Amygdala (tissue), 56 donors: ENCODE results near the gene CEP76.
A peak's percentile ranks its signal among the peaks of the same experiment; 100 is the strongest.

Experiments
- DNase-seq, 56 donors: peaks; one replicate each; lab custom pipeline; 2025; lab: John Stamatoyannopoulos, UW

The CEP76 gene

GRCh38 chr18:12721495-12722275 lies 19.2 kb upstream of the CEP76 start:
- no peak for DNase-seq

GRCh38 chr18:12711446-12711845 lies 8.9 kb upstream of the CEP76 start:
- no peak for DNase-seq

- DNase-seq = no peak
These were observed 1.1 kb upstream of the CEP76 start for GRCh38 chr18:12703664-12704063.

GRCh38 chr18:12703096-12703567 lies 609 bp upstream of the CEP76 start:
- no peak for DNase-seq

- DNase-seq = no peak
These were observed 1.4 kb downstream of the CEP76 start for GRCh38 chr18:12701161-12701560.

- DNase-seq = no peak
These were observed 2.8 kb downstream of the CEP76 start for GRCh38 chr18:12699747-12700146.

GRCh38 chr18:12694032-12694431 lies 8.5 kb downstream of the CEP76 start:
- no peak for DNase-seq

GRCh38 chr18:12692206-12692605 lies 10.3 kb downstream of the CEP76 start:
- DNase-seq = no peak

- DNase-seq = no peak
These were observed 13.2 kb downstream of the CEP76 start for GRCh38 chr18:12689256-12689850.

- DNase-seq = no peak
These were observed 16.4 kb downstream of the CEP76 start for GRCh38 chr18:12686100-12686499.

GRCh38 chr18:12679183-12679786 lies 23.2 kb downstream of the CEP76 start:
- peak in 11 of 56 donors; percentile 4 to 54 (median 13) for DNase-seq

- DNase-seq = no peak
These were observed 34.5 kb downstream of the CEP76 start for GRCh38 chr18:12668041-12668440.

GRCh38 chr18:12659904-12660605 lies 42.5 kb downstream of the CEP76 start:
- DNase-seq = peak in 13 of 56 donors; percentile 2 to 76 (median 13)

- peak in 31 of 56 donors; percentile 24 to 72 (median 55) for DNase-seq
These were observed 43.9 kb downstream of the CEP76 start for GRCh38 chr18:12658426-12659138.

GRCh38 chr18:12657684-12658425 lies 44.7 kb downstream of the CEP76 start, which contains the start of gene SPIRE1:
SPIRE1 (minus strand) TSS chr18:12658107; CDS start chr18:12657866, 241 bp downstream.
- peak in 50 of 56 donors; percentile 10 to 83 (median 62) for DNase-seq

GRCh38 chr18:12656938-12657683 lies 45.4 kb downstream of the CEP76 start:
- DNase-seq = peak in 27 of 56 donors; percentile 10 to 60 (median 35)

- DNase-seq = no peak
These were observed 46.0 kb downstream of the CEP76 start for GRCh38 chr18:12656605-12656937.

GRCh38 chr18:12654971-12655370 lies 47.6 kb downstream of the CEP76 start:
- no peak for DNase-seq
